GM20000 (cell line): ENCODE results near the gene NSG1.

Source experiments
- DNase-seq: peaks from one replicate; pipeline ENCODE4 v3.0.0; 2012; ENCODE audit warnings: low spot score
- TF ChIP-seq, protein P1 (sequence below): IDR thresholded peaks from 2 replicates; pipeline ENCODE4 v1.5.1; 2012; ENCODE audit warnings: mild to moderate bottlenecking, control low read depth; ENCODE audit errors: extremely low read depth, missing control alignments

The NSG1 gene

DNA sequence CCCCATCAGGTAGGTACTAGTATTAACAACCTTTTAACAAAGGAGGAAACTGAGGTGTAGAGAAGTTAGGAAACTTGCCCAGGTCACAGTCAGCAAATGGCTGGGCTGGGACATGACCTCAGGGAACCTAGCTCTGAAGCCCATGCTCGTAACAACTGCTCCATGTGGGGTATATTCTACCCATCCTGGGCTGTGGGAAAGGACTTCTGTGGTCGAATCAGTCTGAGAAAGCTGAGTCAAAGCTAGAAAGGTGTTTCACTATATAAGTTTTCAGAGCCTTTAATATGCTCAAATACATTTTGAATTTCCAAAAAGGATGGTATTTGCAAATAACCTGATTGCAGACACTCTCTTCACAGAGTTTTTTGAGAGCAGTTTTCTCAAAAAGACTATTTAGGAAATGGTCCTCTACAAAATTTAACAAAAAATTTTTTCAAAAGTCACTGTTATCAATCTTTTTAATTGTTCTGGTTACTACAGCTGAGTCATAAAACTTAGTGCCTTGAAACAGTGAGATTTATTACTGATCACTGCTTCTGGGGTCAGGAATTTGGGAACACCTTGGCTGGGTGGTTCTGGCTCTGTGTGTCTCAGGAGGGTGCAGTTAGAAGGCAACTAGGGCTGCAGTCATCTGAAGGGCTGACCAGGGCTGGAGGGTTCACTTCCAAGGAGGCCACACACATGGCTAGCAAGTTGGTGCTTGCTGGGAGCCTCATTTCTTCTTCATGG, 53.6 kb downstream of the NSG1 start:
- TF ChIP-seq, protein P1, sequence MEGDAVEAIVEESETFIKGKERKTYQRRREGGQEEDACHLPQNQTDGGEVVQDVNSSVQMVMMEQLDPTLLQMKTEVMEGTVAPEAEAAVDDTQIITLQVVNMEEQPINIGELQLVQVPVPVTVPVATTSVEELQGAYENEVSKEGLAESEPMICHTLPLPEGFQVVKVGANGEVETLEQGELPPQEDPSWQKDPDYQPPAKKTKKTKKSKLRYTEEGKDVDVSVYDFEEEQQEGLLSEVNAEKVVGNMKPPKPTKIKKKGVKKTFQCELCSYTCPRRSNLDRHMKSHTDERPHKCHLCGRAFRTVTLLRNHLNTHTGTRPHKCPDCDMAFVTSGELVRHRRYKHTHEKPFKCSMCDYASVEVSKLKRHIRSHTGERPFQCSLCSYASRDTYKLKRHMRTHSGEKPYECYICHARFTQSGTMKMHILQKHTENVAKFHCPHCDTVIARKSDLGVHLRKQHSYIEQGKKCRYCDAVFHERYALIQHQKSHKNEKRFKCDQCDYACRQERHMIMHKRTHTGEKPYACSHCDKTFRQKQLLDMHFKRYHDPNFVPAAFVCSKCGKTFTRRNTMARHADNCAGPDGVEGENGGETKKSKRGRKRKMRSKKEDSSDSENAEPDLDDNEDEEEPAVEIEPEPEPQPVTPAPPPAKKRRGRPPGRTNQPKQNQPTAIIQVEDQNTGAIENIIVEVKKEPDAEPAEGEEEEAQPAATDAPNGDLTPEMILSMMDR = no peak

GRCh38 chr4:4443821-4444220, 56.9 kb downstream of the NSG1 start:
- no peak for DNase-seq
- TF ChIP-seq, protein P1 = no peak

More for the DNA sequence above, 53.6 kb downstream of the NSG1 start:
- DNase-seq = peak; percentile 51

GRCh38 chr4:4446434-4446833, 59.5 kb downstream of the NSG1 start:
- TF ChIP-seq, protein P1 = no peak
- DNase-seq = no peak

DNA sequence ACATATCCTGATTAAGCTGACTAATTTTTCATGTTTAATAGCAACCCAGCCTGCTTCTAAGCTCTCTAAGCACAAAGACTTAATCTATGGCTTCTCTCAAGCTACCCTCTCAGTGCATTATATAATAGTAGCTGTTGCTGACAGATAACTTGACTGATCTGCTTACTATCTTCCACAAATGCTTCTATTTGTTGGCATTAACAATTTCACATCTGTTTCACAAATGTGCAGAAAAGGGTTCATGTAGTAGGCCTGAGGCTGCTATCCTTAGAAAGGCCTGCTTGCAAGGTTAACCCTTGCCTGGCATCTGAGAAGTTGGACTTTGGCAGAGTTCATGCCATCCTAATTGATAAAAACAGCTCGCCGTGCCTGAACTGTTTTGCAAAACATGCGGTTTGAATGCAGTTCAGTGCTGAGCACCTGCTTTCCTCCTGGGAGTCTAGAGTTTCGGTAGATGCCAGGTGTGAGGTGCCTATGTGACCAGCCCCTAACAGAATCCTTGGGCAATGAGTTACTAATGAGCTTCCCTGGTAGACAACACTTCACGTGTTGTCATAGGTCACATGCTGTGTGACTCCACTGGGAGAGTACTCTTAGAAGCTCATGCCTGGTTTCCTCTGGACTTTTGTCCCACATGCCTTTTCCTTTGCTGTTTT, 68.4 kb downstream of the NSG1 start:
- TF ChIP-seq, protein P1 = no peak
- DNase-seq = no peak

GRCh38 chr4:4456351-4456750, 69.4 kb downstream of the NSG1 start:
- DNase-seq = no peak
- TF ChIP-seq, protein P1 = no peak

- TF ChIP-seq, protein P1 = no peak
These were observed 70.1 kb downstream of the NSG1 start for GRCh38 chr4:4456816-4457578.

More at GRCh38 chr4:4456816-4457578, 70.1 kb downstream of the NSG1 start:
- no peak for DNase-seq
